WERI-Rb-1 (cell line): ENCODE results near the gene RUSC1.
A peak's percentile ranks its signal among the peaks of the same experiment; 100 is the strongest.
"Not testable (repeated sequence)": the region's sequence is repeated elsewhere in the genome, so short reads cannot be mapped to it uniquely, and the experiment has no call there.

Experiments used
- DNase-seq: peaks from one replicate; pipeline ENCODE4 v3.0.0-alpha.2; 2020
- H3K27ac ChIP-seq: fragments of 250-450 bp; sonication (Bioruptor Pico); 2 replicates; pipeline ENCODE4 v1.5.1; 2020; ENCODE audit warnings: mild to moderate bottlenecking, moderate library complexity
- H3K27me3 ChIP-seq: fragments of 250-450 bp; sonication (Bioruptor Pico); 2 replicates; pipeline ENCODE4 v1.5.1; 2021; ENCODE audit warnings: mild to moderate bottlenecking, low read depth, moderate library complexity; ENCODE audit not compliant: insufficient read depth, severe bottlenecking
- H3K36me3 ChIP-seq: fragments of 250-450 bp; sonication (Bioruptor Pico); 2 replicates; pipeline ENCODE4 v1.5.1; 2020; ENCODE audit warnings: mild to moderate bottlenecking, moderate library complexity
- H3K4me3 ChIP-seq: 2 replicates; pipeline ENCODE4 v1.5.1; 2011; ENCODE audit warnings: low read depth, mild to moderate bottlenecking, control low read depth, low read length
- H3K9me3 ChIP-seq: fragments of 250-450 bp; sonication (Bioruptor Pico); 2 replicates; pipeline ENCODE4 v1.5.1; 2021; ENCODE audit warnings: mild to moderate bottlenecking, moderate library complexity; ENCODE audit not compliant: severe bottlenecking
- TF ChIP-seq, protein P1 (sequence below): IDR thresholded peaks from 2 replicates; pipeline ENCODE4 v1.5.1; 2011; ENCODE audit warnings: low read depth, mild to moderate bottlenecking, control low read depth, inconsistent platforms, low read length

The RUSC1 gene

DNA sequence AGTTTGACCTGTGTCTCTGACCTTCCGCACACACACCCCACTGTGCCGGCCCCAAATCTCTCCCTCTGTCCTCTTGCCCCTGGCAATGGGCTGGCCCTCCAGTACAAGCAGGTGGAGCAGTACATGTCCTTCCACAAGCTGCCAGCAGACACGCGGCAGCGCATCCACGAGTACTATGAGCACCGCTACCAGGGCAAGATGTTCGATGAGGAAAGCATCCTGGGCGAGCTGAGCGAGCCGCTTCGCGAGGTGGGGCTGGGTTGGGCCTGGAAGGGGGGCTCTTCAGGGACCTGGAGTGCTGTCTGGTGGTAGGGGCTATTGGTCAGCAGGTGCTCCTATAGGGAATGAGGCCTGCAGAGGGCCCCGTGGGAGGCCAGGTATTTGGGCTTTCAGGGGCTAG lies 35.6 kb upstream of the RUSC1 start:
- no peaks in the 10 kb centered on the region for H3K9me3 ChIP-seq
- H3K27ac ChIP-seq, result no peak overlapping the region
- TF ChIP-seq, protein P1, sequence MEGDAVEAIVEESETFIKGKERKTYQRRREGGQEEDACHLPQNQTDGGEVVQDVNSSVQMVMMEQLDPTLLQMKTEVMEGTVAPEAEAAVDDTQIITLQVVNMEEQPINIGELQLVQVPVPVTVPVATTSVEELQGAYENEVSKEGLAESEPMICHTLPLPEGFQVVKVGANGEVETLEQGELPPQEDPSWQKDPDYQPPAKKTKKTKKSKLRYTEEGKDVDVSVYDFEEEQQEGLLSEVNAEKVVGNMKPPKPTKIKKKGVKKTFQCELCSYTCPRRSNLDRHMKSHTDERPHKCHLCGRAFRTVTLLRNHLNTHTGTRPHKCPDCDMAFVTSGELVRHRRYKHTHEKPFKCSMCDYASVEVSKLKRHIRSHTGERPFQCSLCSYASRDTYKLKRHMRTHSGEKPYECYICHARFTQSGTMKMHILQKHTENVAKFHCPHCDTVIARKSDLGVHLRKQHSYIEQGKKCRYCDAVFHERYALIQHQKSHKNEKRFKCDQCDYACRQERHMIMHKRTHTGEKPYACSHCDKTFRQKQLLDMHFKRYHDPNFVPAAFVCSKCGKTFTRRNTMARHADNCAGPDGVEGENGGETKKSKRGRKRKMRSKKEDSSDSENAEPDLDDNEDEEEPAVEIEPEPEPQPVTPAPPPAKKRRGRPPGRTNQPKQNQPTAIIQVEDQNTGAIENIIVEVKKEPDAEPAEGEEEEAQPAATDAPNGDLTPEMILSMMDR, result no peak
- no peak for DNase-seq
- H3K27me3 ChIP-seq, result no peaks in the 10 kb centered on the region
- no peak overlapping the region for H3K4me3 ChIP-seq
- peaks cover 87% of the 10 kb centered on the region for H3K36me3 ChIP-seq

DNA sequence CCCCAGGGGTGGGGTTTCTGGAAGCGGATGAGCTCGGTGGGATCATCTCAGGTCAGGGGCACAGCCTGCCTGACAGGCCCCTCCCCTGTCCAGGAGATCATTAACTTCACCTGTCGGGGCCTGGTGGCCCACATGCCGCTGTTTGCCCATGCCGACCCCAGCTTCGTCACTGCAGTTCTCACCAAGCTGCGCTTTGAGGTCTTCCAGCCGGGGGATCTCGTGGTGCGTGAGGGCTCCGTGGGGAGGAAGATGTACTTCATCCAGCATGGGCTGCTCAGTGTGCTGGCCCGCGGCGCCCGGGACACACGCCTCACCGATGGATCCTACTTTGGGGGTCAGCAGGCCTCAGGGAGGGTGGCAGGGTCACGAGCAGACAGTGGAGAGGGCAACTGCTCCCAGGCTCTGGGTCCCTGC lies 35.1 kb upstream of the RUSC1 start:
- DNase-seq, result no peak
- TF ChIP-seq, protein P1, result no peak

DNA sequence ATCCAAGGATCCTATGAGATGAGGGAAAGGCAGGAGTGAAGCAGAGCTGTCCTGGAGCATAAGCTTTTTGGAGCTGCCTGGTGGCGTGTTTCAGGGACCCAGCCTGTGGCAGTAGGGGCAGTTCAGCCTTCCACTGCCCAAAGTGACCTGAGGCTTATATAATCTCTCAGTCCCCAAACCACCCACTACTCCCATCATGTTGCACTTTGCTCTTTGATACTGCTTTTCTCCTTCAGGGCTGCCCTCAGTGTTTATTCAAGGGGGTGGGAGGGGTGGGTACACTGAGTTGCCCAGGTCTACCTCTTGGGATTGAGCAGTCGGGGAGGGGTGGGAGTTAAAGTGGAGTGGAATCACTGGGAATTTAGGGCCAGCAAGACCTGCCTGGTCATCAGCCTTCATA lies 34.1 kb upstream of the RUSC1 start:
- no peak overlapping the region for H3K27ac ChIP-seq
- H3K4me3 ChIP-seq, result no peak overlapping the region
- H3K9me3 ChIP-seq, result no peaks in the 10 kb centered on the region
- peaks cover 81% of the 10 kb centered on the region for H3K36me3 ChIP-seq
- no peak for DNase-seq
- TF ChIP-seq, protein P1, result no peak
- H3K27me3 ChIP-seq, result no peaks in the 10 kb centered on the region

More for the DNA sequence above, 35.1 kb upstream of the RUSC1 start:
- H3K4me3 ChIP-seq, result no peak overlapping the region
- no peaks in the 10 kb centered on the region for H3K9me3 ChIP-seq
- H3K27me3 ChIP-seq, result no peaks in the 10 kb centered on the region
- 0 out of 2 replicates have a peak overlapping the region, but pooled peaks have one; percentile 20 for H3K27ac ChIP-seq
- H3K36me3 ChIP-seq, result peaks cover 87% of the 10 kb centered on the region

DNA sequence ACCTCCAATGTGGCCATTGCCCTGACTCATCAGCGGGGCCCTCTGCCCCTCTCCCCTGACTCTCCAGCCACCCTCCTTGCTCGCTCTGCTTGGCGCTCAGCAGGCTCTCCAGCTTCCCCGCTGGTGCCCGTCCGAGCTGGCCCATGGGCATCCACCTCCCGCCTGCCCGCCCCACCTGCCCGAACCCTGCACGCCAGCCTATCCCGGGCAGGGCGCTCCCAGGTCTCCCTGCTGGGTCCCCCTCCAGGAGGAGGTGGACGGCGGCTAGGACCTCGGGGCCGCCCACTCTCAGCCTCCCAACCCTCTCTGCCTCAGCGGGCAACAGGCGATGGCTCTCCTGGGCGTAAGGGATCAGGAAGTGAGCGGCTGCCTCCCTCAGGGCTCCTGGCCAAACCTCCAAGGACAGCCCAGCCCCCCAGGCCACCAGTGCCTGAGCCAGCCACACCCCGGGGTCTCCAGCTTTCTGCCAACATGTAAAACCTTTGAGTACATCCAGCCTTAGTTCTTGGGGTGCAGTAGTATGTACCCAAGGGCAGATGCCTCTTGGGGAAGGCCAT lies 32.6 kb upstream of the RUSC1 start:
- TF ChIP-seq, protein P1, result no peak
- no peak overlapping the region for H3K4me3 ChIP-seq
- H3K9me3 ChIP-seq, result no peaks in the 10 kb centered on the region
- peaks cover 69% of the 10 kb centered on the region for H3K36me3 ChIP-seq
- no peaks in the 10 kb centered on the region for H3K27me3 ChIP-seq
- H3K27ac ChIP-seq, result no peak overlapping the region
- no peak for DNase-seq

DNA sequence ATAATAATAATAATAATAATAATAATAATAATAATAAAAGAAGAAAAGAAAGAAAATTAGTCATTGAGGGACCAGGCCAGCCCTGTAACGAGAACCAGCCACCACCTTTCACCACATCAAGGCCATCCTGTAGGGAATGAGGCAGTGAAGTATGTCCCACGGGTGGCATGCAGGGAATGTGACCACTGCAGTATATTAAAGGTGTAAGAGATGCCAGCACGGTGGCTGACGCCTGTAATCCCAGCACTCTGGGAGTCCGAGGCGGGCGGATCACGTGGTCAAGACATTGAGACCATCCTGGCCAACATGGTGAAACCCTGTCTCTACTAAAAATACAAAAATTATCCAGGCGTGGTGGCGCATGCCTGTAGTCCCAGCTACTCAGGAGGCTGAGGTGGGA lies 29.7 kb upstream of the RUSC1 start:
- DNase-seq, H3K27ac ChIP-seq, H3K9me3 ChIP-seq, H3K27me3 ChIP-seq, H3K4me3 ChIP-seq: not testable (repeated sequence)
- peaks cover 39% of the 10 kb centered on the region for H3K36me3 ChIP-seq

DNA sequence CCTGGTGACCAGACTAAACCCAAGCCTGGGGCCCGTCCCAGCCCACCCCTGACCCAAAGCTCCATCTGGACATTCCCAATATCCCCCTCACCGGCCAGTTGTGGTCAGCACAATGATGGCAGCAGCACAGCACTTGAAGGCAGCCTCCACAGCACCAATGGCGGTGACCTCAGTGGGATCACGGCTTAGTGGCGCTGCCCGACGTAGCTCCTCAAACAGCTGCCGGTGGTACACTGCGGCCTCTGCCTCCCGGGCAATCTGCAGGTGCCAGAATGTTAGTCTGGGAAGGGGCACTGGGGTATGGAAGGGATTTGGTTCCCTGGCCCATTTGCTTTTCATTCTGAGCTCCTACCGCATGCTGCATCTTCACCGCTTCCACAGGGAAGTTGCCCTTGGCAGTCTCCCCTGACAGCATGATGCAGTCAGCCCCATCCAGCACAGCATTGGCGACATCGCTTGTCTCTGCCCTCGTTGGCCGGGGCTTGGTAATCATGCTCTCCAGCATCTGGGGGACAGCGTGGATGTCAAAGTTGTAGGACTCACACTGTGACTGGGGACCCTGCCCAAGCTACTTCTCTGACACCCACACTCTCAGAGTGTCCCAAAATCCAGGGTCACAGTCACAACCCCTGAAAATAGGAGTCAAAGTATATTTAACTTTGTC lies 27.5 kb upstream of the RUSC1 start:
- TF ChIP-seq, protein P1, result no peak
- Histone ChIP-seq H3K9me3 (peaks cover 2% of the 10 kb centered on the region), H3K27ac (no peak overlapping the region), H3K4me3 (no peak overlapping the region), H3K27me3 (no peaks in the 10 kb centered on the region), H3K36me3 (peaks cover 19% of the 10 kb centered on the region)
- DNase-seq, result no peak
